ENCODE results near the gene DMTF1.

DMTF1 gene

DNA sequence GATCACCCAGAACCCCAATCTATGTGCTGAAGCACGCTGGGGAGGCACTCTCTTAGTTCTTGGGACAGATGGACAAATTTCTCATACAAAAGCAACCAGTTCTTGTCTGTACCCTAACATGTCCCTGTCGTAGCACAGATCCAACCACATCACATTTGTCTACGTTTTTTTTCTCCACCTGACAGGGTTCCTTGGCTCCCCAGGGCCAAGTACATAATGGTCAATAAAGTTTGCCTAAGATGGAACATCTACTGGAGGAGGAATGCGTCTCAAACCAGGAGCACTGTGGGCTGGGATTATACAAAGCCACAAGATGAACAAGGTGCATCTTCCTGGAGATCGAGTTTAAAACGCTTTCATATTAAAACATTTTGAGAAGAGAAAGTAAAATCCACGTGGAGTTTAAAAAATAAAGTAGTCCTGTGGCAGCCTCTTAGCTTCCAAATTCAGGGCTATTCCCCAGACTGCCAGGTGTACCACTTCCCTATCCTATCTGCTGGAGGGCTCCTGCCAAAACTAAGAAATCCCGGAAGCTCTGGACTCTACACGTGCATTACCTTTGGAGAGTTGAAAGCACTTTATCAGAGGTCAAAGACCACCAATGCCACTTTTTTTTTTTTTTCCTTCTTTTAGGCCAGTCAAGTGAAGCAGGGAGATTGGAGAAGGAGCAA is 65.9 kb downstream of the DMTF1 start:
- Histone ChIP-seq H3K4me2 (ENCODE audit: insufficient read depth, low read length) (peak overlapping the region; percentile 84), H2AFZ (ENCODE audit: low read depth, low read length) (no peak overlapping the region), H3K36me3 (ENCODE audit: insufficient read depth, low read length) (peaks cover 16% of the 10 kb centered on the region), H3K4me1 (ENCODE audit: insufficient read depth, low read length) (peaks cover 51% of the 10 kb centered on the region), H4K20me1 (ENCODE audit: insufficient read depth, low read length) (0 out of 2 replicates have a peak, but pooled peaks cover 3% of the 10 kb centered on the region), H3K79me2 (ENCODE audit: insufficient read depth, low read length) (peaks cover 62% of the 10 kb centered on the region), H3K27me3 (ENCODE audit: insufficient read depth, low read length, poor library complexity) (peaks cover 28% of the 10 kb centered on the region), H3K27ac (ENCODE audit: low read length) (peak overlapping the region; percentile 76; the same call in 1 of the 2 replicates), H3K9me3 (ENCODE audit: insufficient read depth, low read length, severe bottlenecking) (no peaks in the 10 kb centered on the region), H3K9ac (ENCODE audit: low read depth, low read length) (peak overlapping the region; percentile 81), H3K4me3 (ENCODE audit: low read depth in 1 of 2, low read length in 2 of 2) (peak overlapping the region; percentile 62 to 85; a peak in 3 of 4 replicates)
- TF ChIP-seq EZH2 (IDR thresholded peaks at IDR 0.05; ENCODE audit: borderline replicate concordance, low read depth, low read length, severe bottlenecking) = no peak
- TF ChIP-seq, protein P1, sequence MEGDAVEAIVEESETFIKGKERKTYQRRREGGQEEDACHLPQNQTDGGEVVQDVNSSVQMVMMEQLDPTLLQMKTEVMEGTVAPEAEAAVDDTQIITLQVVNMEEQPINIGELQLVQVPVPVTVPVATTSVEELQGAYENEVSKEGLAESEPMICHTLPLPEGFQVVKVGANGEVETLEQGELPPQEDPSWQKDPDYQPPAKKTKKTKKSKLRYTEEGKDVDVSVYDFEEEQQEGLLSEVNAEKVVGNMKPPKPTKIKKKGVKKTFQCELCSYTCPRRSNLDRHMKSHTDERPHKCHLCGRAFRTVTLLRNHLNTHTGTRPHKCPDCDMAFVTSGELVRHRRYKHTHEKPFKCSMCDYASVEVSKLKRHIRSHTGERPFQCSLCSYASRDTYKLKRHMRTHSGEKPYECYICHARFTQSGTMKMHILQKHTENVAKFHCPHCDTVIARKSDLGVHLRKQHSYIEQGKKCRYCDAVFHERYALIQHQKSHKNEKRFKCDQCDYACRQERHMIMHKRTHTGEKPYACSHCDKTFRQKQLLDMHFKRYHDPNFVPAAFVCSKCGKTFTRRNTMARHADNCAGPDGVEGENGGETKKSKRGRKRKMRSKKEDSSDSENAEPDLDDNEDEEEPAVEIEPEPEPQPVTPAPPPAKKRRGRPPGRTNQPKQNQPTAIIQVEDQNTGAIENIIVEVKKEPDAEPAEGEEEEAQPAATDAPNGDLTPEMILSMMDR (IDR thresholded peaks at IDR 0.05; ENCODE audit: borderline replicate concordance, extremely low read depth, low read length, poor library complexity, severe bottlenecking) = no peak
- DNase-seq (no peak), ATAC-seq (ENCODE audit: insufficient read depth, low read depth) (no peak)

DNA sequence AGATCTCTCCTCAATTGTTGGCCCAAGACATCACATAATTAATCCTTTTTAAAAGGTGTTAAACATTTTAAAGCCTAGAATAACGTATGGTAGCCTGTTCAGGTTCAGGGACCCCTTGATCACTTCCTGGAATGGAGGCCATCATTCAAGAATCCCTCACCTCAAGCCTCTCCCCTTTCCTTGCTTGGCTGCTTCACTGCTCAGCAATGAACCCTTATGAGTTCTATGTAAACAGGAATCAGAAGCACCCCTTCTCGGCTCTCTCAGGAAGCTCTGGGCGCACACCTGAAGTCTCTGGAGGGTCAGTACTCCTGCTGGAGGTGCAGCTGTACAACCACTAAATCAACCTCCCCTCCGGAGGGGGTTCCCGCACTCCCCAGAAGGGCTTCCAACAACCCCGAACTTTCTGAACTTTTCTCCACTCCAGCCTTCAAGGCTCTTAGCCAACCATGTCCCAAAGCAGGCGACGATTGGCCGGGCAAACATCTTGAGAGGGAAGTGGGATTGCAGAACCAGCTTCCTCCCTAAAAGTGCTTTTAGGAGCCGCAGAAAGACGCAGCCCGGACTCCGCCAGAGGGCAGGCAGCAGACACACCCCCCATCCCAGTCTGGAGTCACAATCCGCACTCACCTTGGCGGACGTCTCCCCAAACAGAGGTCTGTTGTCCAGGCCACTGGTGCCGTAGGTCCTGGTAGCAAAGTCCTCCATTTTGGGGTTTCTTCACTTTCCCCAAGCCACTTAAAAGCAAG is 66.7 kb downstream of the DMTF1 start:
- Histone ChIP-seq H2AFZ (ENCODE audit: low read depth, low read length) (peak overlapping the region; percentile 87), H3K27ac (ENCODE audit: low read length) (peak overlapping the region; percentile 76), H3K9me3 (ENCODE audit: insufficient read depth, low read length, severe bottlenecking) (no peaks in the 10 kb centered on the region), H3K79me2 (ENCODE audit: insufficient read depth, low read length) (peaks cover 54% of the 10 kb centered on the region), H3K4me3 (ENCODE audit: low read depth in 1 of 2, low read length in 2 of 2) (peak overlapping the region; percentile 62 to 85), H3K27me3 (ENCODE audit: insufficient read depth, low read length, poor library complexity) (peaks cover 31% of the 10 kb centered on the region), H3K4me2 (ENCODE audit: insufficient read depth, low read length) (peak overlapping the region; percentile 84), H3K9ac (ENCODE audit: low read depth, low read length) (peak overlapping the region; percentile 81), H3K36me3 (ENCODE audit: insufficient read depth, low read length) (peaks cover 16% of the 10 kb centered on the region), H3K4me1 (ENCODE audit: insufficient read depth, low read length) (peaks cover 42% of the 10 kb centered on the region), H4K20me1 (ENCODE audit: insufficient read depth, low read length) (0 out of 2 replicates have a peak, but pooled peaks cover under 1% of the 10 kb centered on the region)
- TF ChIP-seq, protein P1 (IDR thresholded peaks at IDR 0.05; ENCODE audit: borderline replicate concordance, extremely low read depth, low read length, poor library complexity, severe bottlenecking) = peak; percentile 10
- TF ChIP-seq EZH2 (IDR thresholded peaks at IDR 0.05; ENCODE audit: borderline replicate concordance, low read depth, low read length, severe bottlenecking) = no peak
- ATAC-seq (ENCODE audit: insufficient read depth, low read depth) (peak; percentile 5), DNase-seq (peak; percentile 38)

GRCh38 chr7:87219545-87220025 is 67.3 kb downstream of the DMTF1 start, which contains the start of gene TMEM243:
Gene TMEM243, minus strand, starts transcription at chr7:87219732. Its CDS starts 229 bp downstream, at chr7:87219503.
- H3K27ac ChIP-seq (ENCODE audit: low read length) = peak within 1 kb of the TSS; percentile 76
- peaks cover 48% of the 10 kb centered on the region for H3K79me2 ChIP-seq (ENCODE audit: insufficient read depth, low read length)

More at GRCh38 chr7:87219545-87220025, 67.3 kb downstream of the DMTF1 start, which contains the start of gene TMEM243:
- peak within 1 kb of the TSS; percentile 87 for H2AFZ ChIP-seq (ENCODE audit: low read depth, low read length)
- TF ChIP-seq, protein P1 (IDR thresholded peaks at IDR 0.05; ENCODE audit: borderline replicate concordance, extremely low read depth, low read length, poor library complexity, severe bottlenecking) = peak; percentile 40
- no peak for TF ChIP-seq EZH2 (IDR thresholded peaks at IDR 0.05; ENCODE audit: borderline replicate concordance, low read depth, low read length, severe bottlenecking)
- H3K9me3 ChIP-seq (ENCODE audit: insufficient read depth, low read length, severe bottlenecking) = no peaks in the 10 kb centered on the region
- peaks cover 16% of the 10 kb centered on the region for H3K36me3 ChIP-seq (ENCODE audit: insufficient read depth, low read length)
- peak within 1 kb of the TSS; percentile 62 to 85 for H3K4me3 ChIP-seq (ENCODE audit: low read depth in 1 of 2, low read length in 2 of 2)
- DNase-seq = peak; percentile 86
- peak within 1 kb of the TSS; percentile 81 for H3K9ac ChIP-seq (ENCODE audit: low read depth, low read length)
- H3K27me3 ChIP-seq (ENCODE audit: insufficient read depth, low read length, poor library complexity) = peaks cover 36% of the 10 kb centered on the region
- H3K4me1 ChIP-seq (ENCODE audit: insufficient read depth, low read length) = peaks cover 36% of the 10 kb centered on the region
- no peaks in the 10 kb centered on the region for H4K20me1 ChIP-seq (ENCODE audit: insufficient read depth, low read length)
- peak within 1 kb of the TSS; percentile 84 for H3K4me2 ChIP-seq (ENCODE audit: insufficient read depth, low read length)
- ATAC-seq (ENCODE audit: insufficient read depth, low read depth) = peak; percentile 84

Data from DND-41 (cell line).